Midbrain (tissue), 1 donor: ENCODE measurements around the gene FADS3.

ENCODE experiments used
- DNase-seq: peaks from one replicate; lab custom pipeline; 2025; lab: John Stamatoyannopoulos, UW

Gene FADS3

DNA sequence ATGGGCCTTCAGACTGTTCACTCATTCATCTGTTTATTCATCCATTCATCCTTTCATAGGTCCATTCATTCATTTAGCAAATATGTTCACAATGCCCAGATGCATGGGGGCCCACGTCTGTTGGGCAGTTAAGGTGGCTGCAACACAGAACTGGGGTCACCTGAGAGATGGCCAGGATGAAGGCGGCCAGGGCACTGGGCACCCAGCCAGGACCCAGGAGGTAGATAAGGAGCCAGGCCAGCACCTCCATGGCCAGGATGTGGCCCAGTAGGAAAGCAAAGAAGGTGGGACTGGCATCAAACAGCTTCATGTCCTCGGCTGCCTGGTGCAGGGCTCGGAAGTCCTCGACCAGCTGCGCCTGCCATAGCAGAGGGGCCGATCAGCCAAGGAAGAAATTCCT, 12.2 kb downstream of the FADS3 start:
- no peak for DNase-seq

DNA sequence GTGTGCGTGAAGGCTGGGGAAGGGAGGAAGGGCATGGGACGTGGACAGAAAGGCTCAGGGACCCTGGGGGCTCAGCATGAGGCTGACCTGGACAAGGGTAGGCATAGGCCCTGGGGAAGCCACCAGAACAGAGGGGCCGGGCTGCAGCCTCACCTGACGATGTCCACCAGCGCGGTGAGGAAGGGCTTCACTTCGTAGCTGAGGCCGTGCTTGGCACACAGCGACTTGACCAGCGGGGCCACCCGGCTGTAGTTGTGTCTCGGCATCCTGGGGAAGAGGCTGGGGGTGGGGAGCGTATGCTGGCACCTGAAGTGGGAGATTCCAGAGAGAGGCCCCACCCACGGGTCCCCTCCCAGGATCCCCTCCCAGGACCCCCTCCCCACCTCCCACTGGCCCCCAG, 15.6 kb downstream of the FADS3 start:
- DNase-seq = no peak

DNA sequence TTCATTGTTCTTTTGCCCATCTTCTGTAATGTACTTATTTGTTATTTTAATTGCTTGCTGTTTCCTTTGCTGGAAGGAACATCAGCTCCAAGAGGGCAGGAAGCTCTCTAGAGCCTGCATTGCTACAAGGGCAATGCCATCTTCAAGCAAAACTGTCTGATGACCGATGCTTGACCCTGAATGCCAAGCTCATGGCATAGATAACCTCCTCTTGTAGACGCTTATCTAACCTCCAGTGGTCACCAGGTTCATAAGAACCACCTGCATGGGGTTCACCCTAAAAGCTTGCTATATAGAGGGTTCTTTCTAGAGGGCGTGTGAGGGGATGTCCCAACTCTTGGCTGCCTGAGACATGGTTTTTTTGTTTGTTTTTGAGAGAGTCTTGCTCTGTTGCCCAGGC, 16.5 kb downstream of the FADS3 start:
- DNase-seq = no peak

DNA sequence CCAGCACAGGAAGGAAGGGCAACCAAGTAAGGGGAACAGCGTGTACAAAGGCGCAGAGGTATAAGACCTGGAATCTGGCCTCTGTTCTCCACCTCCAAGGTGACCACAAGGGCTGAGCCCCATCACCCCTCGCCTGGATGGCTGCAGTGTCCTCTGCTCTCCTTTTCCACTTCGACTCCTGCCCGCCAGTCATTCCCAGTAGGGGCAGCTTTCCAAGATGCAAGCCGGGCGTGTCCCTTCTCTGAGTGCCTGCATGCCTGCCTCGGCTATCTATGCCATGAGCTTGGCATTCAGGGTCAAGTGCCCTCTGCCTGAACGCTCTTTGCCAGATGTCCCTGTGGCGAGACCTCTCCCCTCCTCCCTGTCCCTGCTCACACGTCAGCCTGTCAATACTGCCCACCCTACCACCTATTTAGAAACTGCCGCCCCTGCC, 17.0 kb downstream of the FADS3 start:
- DNase-seq = no peak

DNA sequence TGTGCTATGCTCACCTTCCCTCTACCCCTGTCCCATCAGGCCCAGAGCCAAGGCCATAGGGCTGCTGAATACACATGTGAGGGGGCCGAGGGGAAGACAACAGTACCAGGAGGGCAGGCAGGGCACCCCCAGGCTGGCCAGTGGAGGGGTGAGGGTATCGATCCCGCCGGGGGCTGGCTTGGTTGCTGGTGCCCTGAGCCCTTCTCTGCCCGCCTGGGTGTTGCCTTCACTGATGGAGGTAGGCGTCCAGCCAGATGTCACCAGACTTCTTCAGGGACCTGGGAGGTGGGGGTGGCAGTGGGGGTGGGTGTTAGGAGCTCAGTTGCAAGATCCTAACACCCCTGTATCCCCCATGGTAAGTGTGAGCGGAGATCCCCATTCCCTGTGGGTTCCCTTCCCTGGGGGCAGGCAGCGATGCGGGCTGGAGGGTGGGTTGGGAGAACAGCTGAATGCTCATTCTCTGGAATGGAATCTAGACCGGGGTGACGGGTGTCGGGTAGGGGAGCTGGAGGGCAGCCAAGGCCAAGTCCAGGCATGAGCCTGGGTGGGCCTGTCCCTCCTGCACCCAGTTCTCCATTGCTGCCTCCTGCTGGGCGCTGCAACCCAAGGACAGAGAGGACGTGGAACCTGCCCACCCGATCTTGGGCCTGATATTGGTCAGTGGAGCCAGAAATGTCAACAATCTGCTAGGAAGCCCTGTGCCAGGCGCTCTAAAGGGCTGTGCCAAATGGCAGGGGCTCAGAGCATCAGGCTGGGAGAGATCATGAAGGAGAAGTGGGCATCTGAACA, 17.6 kb downstream of the FADS3 start:
- no peak for DNase-seq

DNA sequence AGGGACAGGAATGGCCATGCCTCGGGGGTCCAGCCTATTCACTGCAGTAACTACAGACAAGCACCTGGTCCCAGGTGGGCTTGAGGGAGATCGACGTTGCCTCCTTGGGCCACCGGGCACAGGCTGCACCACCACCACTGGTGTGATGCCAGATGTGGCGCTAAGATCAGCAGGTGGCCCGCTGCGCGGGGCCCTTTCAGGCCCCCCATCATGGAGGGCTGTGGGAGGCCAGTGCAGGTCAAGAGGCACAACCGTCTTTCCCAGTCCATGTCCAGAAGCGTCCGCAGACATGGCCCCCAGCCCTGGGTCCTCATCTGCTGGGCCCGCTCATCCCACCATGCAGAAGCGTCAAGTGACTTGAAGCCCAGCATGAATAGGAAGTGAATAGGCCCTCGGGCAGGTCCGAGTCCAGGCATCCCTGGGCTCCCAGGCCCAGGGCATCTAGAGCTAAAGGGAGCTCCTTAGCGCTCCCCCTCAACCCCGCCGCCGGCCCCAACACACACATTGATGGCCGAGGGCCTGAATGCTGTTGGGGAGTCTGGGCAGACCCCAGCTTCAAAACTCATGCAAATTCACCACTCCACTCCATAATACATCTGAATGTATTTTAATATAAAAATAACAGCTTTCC, 18.3 kb downstream of the FADS3 start:
- no peak for DNase-seq

DNA sequence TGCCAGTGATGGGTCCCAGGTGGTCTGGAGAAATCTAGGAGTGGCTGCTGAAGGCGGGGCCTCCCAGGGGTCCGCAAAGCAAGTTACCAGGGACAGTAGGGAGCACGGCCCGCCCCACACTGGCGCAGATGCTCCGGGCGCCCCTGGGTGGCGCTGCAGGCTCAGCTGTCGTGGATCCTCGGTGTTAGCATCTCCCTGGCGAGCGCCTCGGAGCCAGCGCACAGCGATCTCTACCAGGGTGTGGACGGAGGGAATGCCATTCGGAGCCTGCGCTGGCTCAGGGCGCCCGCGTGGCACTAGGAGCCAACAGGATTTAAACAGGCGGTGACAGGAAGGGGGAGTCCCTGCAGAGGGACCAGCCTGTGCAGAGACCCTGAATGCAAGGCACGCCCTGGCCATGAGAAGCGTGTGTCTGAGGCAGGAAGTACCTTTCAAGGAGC, 20.2 kb downstream of the FADS3 start:
- DNase-seq = peak; percentile 86

DNA sequence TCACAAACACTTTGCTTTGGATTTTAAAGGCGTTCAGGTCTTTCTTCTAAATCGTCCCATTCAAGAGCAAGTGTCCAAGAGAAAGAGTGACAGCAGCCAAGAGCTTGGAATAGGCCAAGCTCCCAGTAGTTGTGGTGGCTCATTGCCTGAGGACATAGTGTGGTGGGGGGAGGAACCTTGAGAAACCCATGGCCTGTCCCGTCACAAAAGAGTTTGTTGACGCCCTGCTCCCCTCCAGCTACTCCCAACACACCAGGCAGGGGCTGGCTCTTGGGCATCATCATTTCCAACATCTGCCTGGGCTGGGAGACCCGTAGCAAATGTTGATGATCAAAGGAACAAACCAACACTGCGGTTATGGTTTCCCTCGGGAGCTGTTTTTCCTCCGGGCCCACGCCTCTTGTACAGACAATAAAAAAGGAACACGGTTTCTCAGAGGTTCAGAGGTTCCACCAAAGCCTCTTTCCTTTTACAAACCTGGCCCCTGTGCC, 20.8 kb downstream of the FADS3 start:
- DNase-seq = no peak

DNA sequence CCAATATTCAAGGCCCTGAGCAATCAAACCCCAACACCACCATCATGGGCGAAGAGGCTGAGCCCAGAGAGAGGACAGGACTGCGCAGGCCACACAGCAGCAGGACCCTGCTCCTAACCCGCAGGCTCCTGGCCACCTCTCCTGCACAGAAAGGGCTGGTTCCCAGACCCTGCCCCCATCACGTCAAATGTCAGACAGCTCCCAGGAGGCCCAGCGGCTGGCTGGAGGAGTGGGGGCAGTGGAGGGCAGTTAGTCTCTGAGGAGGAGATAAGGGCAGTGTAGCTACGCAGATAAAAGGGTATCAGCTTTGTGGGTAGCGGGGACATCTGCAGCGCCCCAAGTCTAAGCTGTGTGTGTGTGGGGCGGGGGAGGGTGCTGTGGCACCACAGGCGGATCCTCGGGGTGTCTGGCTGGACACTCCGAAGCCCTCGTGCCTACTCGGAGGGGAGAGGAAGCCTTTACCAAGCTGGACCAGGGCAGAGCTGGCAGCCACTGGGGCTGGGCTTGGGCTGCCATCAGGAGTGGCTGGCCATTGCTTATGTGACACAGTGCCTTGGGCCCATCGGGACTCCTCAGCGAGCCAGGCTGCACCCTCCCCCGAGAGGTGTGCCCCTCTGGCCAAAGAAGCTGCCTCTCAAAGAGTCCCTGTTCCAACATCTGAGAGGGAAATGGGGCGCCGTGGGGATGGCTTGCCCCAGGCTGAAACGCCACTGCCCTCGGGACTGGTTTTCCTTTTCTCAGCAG, 21.5 kb downstream of the FADS3 start:
- DNase-seq = no peak

DNA sequence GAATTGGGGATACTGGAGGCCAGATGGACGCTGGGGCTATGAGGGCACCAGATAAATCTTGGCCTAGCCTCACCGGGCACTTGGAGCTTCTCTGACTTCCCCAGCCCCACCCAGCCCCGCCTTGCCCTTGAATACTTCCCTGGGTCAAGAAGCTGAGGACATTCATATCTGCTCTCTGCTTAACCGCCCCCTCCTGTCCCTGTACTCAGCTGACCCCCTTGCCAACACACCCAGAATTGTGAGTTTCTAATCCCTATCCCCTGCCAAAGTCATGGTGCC, 22.0 kb downstream of the FADS3 start:
- no peak for DNase-seq

DNA sequence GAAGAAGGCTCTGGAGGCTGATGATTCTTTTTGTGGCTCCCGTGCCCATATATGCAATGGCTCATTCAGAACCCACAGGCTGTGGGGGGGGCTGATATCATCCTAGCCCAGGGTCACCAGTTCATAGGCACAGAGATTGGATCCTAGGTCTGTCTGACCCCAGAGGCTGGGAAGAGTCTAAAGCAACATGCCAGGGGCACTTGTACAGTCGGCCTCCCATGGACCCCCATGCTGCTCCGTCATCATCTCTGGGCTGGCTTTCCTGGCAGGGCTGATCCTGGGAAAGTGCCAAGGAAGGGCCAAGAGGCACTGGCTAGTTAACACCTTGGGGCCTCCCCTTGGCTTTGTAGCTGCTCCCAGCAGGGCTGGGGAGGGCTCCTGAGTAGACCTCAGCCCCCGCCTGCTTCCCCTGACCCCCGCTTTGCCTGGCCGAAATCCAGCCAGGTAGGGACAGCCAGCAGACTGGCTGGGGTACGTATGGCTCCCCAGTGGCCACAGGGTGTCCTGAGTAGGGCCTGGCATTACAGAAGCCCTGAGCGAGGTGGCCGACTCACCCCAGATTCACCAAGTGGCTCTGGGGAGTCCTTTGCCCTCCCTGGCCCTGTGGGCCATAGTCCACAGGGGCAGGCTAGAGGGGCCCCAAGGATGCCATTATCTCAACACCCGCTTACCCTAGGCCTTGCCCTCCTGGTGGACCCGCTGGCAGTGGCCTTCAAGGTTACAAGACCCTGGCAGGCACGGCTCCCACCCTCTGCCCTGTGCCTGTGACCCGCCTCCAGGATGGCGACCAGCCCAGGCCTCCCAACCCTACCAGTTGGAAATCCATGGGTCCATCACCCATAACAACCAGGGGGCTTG, 22.5 kb downstream of the FADS3 start:
- no peak for DNase-seq

DNA sequence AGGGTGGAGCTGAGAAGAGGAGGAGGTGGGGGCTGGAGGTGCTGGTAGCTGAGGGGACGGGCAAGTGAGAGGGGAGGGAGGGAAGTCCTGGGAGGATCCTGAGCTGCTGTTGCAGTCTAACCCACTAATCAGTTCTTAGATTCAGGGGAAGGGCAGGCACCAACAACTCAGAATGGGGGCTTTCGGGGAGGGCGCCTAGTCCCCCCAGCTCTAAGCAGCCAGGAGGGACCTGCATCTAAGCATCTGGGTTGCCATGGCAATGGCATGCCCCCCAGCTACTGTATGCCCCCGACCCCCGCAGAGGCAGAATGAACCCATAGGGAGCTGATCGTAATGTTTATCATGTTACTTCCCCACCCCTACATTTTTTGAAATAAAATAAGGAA, 24.4 kb downstream of the FADS3 start:
- DNase-seq = no peak

DNA sequence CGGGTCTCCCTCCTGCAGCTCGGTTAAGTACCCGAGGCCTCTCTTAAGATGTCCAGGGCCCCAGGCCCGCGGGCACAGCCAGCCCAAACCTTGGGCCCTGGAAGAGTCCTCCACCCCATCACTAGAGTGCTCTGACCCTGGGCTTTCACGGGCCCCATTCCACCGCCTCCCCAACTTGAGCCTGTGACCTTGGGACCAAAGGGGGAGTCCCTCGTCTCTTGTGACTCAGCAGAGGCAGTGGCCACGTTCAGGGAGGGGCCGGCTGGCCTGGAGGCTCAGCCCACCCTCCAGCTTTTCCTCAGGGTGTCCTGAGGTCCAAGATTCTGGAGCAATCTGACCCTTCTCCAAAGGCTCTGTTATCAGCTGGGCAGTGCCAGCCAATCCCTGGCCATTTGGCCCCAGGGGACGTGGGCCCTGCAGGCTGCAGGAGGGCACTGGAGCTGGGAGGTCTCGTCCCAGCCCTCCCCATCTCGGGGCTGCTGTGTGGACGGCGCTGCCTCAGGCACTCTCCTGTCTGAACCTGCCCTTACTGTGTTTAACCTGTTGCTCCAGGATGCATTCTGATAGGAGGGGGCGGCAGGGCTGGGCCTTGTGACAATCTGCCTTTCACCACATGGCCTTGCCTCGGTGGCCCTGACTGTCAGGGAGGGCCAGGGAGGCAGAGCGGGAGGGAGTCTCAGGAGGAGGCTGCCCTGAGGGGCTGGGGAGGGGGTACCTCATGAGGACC, 25.0 kb downstream of the FADS3 start:
- no peak for DNase-seq

DNA sequence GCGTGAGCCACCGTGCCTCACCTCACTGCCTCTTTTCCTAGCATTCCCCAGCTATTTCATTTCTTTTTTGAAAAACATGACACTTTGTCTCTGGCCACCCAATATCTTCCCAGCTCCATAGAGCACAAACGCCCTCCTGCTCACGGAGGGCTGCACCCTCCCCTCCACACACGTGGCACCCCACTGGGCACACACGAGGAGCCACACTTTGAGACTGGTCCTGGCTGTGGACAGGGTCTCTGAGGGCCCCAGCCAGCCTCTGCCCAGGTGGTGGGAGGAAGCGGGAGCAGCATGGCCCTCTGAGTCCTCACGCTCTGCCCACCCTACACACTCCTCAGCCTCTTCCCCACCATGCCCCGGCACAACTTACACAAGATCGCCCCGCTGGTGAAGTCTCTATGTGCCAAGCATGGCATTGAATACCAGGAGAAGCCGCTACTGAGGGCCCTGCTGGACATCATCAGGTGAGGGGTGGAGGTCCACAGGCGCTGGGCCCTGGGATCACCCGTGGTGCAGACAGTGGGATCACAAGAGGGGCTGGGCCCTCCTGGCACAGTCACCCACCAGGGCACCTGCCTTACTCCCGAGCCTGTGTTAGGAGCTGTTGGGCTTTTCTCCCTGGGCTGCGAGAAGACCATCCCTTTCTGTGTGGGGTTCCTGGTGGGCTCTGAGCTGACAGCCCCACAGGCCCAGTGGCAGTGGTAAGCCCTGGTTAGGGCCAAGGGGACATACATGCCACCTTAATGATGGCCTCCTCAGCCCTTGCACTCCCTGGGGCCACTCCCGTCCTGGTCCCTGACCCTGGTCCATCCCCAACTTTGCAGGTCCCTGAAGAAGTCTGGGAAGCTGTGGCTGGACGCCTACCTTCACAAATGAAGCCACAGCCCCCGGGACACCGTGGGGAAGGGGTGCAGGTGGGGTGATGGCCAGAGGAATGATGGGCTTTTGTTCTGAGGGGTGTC, 26.2 kb downstream of the FADS3 start:
- DNase-seq = no peak

DNA sequence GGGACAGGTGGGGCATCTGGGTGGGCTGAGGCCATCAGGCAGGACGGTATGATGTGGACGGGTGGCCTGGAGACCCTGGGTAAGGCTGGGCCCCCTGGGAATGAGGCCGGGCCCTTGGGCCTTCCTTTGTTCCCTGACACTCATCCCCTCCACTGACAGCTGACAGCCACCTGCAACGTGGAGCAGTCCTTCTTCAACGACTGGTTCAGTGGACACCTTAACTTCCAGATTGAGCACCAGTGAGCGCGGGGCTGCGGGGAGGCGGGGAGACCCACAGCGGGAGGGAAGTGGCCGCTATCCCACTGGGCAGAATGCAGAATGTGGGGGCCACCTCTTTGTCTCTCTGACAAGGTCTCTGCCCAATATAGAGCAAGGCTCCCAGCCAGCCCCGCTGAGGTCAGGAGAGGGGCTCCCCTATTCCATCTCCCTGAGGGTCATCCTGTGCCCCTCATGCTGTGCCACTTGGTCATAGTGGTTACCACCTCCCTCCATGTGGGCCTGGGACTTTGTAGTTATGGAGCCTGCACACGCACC, 27.7 kb downstream of the FADS3 start:
- no peak for DNase-seq

DNA sequence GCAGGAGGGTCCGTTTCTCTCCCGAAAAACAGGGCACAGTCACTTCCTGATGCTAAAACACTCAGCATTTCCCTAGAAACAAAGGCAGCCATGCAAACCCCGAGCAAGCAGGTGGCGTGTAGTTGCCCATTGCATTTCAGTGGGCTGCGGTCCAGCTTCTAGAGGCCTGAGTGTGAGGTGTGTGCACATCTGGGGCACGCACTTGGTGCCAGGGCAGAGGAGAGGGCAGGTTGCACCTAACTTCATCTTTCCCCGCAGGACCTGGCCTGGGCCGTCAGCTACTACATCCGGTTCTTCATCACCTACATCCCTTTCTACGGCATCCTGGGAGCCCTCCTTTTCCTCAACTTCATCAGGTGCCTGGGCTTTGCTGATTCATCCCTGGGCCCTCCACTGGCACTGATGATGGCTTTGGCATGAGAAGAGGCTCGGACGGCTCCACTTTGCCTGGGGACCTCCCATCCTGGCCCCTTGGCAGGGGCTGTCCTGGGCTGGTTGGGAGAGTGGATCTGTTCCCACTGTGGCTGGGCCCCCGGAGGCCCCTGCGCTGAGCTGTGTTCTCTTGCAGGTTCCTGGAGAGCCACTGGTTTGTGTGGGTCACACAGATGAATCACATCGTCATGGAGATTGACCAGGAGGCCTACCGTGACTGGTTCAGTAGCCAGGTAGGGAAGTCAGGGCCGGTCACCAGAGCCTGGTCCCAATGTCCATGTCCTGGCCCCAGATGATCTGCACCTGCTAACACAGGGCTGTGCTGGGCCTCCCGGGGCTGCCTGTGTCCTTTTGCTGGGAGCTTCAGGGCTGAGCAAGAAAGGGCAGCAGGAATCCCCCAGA, 28.4 kb downstream of the FADS3 start:
- DNase-seq = no peak

DNA sequence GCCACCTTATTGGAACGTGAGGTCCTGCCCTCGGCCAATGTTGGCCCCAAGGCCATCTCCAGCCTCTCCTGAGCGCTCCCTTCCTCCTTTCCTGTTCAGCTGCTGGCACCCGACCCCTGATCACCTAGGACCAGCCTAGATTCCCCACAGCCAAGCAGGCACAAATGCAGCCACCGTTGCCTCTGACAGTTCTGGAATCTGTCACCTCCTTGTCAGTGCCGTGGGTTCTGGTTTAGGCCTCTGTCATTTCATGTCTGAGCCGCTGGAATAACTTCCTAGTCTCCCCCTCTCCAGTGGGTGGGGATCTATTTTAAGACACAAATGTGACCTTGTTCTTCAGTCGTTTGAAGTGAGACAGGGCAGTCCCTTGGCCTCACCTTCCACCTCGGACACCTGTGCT, 29.7 kb downstream of the FADS3 start:
- DNase-seq = no peak

DNA sequence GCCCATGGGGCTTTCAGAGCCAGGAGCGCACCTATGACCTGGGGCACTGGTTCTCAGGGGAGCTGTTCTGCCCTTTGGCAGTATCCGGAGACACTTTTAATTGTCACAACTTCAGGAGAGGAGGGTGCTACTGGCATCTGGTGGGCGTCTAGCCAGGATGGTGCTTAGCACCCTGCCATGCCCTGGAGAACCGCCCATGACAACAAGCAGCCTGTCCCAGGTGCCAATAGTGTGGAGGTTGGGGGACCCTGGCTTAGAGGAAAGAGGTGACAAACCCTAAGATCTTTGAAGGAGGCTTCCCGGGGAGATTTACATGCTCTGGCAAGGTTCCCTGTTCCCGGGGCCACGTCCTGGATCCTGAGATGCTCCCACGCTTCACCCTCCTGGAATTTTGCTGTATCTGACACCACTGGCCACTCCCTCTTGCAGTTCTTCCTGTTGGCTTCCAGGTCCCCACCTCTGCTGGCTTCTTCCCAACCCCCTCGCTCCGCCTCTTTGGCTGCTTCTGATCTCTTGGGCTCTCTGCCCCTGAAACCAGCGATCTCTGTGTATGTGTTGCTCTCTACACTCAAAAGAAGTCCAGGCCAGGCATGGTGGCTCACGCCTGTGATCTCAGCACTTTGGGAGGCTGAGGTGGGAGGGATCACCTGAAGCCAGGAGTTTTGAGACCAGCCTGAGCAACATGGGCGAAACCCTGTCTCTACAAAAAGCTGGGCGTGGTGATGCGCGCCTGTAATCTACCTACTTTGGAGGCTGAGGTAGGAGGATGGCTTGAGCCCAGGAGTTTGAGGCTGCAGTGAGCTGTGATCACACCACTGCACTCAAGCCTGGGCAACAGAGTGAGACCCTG, 31.1 kb downstream of the FADS3 start:
- DNase-seq = no peak
